CD4-positive, alpha-beta T cell treated with Interleukin-12 subunit alpha and Interleukin-12 subunit beta, for 1 hour (primary cell): ENCODE results near the gene POLR2B.
"Not testable (repeated sequence)": the region's sequence is repeated elsewhere in the genome, so short reads cannot be mapped to it uniquely, and the experiment has no call there.

ENCODE experiments used
- DNase-seq: peaks from one replicate; pipeline ENCODE4 v3.0.0-alpha.2; 2020

Gene POLR2B

DNA sequence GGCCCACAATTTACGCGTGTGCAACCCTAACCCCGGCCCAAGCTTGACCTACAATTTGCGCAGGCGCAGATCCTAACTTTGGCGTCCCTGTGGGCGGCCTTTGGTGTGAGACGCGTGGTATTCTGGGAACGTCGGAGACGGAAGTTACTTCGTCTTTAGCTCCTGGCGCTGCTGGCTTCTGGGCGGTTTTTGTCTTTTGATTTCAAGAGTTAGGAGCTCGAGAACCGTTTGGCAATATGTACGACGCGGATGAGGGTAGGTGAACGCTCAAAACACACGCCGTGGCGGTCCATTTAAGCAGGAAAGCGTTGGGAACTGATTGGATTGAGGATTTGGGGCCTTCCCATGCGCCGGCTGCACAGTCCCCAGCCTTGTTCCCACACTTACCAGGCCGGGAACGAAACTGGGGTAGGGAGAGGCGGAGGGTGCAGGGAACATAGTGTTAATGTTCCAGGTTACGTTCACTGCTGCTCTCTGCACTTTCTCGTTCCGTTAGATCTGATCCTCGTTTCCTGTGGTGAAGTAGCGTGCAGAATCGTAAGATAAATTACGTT is at the start of gene POLR2B:
POLR2B (plus strand) TSS at position 147 of the 554 bp plus-strand sequence; CDS start at position 237, 90 bp downstream.
- DNase-seq, result peak; percentile 89

DNA sequence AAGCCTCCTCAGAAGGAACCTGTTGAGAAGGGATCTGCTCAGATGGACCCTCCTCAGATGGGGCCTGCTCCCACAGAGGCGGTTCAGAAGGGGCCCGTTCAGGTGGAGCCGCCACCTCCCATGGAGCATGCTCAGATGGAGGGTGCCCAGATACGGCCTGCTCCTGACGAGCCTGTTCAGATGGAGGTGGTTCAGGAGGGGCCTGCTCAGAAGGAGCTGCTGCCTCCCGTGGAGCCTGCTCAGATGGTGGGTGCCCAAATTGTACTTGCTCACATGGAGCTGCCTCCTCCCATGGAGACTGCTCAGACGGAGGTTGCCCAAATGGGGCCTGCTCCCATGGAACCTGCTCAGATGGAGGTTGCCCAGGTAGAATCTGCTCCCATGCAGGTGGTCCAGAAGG is 48.1 kb upstream of the POLR2B start:
- DNase-seq, result no peak

DNA sequence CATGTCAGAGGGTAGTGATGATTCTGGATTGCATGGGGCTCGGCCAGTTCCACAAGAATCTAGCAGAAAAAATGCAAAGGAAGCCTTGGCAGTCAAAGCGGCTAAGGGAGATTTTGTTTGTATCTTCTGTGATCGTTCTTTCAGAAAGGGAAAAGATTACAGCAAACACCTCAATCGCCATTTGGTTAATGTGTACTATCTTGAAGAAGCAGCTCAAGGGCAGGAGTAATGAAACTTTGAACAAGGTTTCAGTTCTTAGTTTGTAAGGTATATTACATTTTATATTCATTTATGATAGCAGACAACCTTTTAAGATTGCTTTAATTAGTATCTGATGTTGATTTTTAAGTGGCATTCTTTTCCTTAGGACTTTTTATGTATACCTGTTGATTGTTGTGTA is 46.8 kb upstream of the POLR2B start:
- no peak for DNase-seq

DNA sequence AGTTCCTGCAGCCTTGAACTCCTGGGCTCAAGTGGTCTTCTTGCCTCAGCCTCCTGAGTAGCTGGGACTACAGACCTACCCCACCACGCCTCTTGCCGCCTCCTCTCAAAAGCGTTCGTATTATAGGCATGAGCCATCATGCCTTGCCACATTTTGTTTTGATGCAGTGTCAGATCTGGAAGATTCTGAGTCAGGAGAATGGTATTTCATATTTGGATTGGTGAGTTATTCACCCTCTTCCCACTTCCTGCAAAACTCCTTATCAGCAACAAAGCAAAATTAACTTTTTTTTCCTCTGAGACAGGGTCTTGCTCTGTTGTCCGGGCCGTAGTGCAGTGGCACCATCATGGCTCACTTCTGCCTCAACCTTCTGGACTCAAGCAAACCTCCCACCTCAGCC is 41.4 kb upstream of the POLR2B start:
- DNase-seq, result no peak

DNA sequence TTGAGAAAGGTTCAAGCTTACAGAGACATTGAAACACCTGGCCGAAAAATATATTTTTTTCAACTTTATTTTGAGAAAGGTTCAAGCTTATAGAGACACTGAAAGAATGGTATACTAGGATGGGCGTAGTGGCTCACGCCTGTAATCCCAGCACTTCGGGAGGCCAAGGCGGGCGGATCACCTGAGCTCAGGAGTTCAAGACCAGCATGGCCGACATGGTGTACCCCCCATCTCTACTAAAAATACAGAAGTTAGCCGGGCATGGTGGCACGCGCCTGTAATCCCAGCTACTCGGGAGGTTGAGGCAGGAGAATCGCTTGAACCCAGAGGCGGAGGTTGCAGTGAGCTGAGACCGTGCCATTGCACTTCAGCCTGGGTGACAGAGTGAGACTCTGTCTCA is 38.9 kb upstream of the POLR2B start:
- not testable (repeated sequence) for DNase-seq

DNA sequence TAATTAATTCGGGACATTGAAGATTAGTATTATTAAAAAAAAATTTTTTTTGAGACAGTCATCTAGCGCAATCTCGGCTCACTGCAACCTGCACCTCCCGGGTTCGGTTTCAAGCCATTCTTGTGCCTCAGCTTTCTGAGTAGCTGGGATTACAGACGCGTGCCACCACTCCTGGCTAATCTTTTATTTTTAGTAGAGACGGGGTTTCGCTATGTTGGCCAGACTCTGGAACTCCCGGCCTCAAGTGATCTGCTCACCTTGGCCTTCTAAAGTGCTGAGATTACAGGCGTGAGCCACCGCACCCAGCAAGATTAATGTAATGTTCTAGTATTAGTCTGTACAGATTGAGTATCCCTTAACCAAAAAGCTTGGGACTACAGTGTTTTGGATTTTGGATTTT is 38.3 kb upstream of the POLR2B start:
- no peak for DNase-seq

DNA sequence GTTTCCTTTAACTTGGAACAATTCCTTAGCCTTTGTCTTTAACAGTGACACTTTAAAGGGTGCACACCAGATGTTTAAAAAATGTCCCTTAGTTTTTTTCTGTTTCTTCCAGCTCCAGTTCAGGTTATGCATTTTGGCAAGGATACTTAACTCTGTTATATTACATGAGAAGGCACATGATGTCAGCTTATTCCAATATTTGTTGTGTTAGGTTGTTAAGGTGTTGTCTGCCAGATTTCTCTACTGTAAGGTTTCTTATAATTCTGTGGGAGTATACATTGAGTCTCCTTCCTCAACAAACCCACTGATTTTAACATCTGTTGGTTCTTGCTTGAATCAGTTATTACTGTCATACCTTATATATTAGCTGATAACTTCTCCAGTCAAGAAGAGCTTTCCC is 37.7 kb upstream of the POLR2B start:
- DNase-seq, result no peak

DNA sequence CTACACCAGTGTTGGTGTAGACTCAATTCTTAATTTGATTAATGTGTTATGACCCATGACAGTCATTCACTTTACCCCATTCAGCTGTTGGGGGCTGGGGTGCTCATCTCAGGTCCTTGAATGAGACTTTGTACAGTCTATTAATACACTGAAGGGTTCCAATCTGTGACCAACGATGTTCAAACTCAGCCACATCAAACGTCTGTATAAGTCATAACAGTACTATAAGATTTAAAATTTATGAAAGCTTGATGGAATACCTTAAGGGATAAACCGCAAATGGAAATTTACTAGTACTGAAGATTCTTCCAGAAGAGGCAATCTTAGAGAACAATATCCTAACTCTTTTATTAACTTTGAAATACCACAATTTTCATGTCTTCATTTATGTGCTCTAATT is 37.3 kb upstream of the POLR2B start:
- DNase-seq, result no peak

DNA sequence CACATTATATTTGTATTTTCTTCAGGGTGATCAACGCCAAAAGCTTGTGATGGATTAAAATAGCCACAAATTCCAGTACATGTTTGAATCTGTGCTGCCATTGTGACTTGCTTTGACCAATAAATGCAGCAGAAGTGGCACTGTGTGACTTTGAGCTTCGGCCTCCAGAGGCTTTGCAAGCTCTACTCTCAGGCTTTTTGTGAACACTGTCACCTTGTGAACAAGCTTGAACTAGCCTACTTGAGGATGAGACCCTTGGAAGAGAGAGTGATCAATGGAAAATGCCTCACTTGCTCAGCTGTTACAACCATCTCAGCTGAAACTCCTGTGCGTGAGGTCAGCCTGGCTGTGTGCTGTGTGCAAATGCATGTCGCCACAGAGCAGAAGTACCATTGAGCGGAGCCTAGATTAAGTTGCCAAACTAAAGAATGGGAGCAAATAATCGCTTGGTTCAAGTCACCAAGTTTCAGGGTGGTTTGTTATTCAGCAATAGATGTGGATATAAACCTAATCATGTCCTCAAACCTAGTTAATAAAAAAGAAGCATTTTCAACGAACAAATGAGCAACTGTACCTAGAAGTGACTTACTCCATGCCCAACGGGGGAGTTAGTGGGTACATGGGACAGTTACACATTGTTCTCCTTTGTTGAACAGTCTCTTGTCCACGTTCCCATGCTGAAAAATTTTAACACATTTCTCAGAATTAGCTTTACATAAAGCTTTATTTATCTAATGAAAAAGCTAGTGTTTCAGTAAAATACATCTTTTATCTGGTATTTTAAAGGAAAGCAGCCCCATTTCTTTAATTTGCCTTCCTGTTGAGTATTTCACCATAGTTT is 24.8 kb upstream of the POLR2B start:
- DNase-seq, result no peak

DNA sequence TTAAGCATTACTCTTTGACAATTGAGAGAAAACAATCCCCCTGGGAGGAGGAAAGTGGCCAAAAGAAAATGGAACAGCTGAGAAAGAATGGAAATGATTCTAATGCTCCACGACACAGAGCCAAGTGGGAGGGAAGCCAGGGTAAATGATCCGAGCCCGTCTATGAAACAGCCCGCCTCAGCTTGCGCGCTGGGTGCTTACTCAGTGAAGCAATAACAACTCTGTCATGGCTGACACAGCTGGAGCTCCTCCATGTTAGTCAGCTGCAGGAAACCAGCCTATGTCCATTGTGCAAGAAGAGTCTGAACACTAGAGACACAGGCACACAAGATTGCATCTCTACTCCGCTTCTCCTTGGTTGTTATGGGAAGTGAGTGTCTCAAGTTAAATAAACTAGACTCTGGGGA is 20.6 kb upstream of the POLR2B start:
- no peak for DNase-seq

DNA sequence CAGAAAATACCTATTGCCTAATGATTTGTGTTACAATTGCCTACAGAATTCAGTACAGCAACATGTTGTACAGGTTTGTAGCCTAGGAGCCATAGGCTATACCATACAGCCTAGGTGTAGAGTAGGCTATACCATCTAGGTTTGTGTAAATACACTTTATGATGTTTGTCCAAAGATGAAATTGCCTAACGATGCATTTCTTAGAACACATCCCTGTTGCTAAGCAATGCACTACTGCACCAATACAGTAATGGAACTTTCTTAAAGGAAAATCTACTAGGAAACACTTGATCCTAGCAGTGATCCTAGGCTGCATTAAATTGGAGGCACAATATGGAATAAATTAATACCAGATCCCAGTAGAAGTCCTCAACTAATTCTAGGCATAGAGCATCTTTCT is 19.6 kb upstream of the POLR2B start:
- DNase-seq, result no peak

DNA sequence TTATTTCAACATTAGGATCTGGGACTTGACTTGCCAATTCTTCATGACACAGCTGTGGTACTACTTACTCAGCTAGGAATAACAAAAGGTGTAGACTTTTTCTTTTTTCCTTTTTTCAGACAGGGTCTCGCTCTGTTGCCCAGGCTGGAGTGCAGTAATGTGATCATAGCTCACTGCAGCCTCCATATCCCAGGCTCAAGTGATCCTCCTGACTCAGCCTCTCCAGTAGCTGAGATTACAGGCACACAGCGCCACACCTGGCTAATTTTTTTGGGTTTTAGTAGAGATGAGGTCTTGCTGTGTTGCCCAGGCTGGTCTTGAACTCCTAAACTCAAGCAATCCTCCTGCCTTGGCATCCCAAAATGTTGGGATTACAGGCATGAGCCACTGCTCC is 17.6 kb upstream of the POLR2B start:
- no peak for DNase-seq

DNA sequence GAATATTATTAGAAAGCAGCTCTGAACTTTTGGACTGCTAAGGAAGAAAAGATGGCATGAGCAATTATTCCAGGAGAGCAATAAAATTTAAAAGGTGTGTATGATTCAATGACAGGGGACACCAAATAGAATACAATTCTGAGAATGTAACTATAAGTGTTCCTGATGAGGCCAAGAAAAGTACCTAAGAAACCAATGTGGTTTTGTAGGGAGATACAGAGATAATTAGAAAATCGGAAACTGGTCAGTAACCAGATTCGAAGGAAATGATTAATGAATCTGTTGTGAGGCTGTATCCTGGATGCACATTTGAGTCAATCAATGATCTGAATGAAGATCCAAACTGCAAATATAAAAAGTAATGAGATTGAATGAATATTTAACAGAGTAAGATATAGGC is 7.3 kb upstream of the POLR2B start:
- DNase-seq, result no peak

DNA sequence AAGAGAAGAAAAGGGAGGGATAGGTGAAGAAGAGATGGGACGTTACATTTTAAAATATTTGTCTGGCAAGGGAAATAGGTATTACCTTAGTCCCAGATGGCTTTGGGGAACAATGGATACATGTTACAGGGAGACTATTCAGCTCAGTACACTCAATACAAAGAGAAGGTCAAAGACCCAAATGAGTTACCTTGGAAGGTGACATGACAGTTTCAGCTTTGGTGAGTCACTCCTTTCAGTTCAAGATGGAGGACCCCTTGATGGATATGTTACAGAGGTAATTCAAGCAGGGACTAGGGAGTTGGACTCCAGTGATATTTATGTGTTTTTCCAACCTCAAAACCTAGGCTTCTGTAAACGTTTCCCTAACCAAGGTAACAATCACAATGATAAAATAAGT is 6.3 kb upstream of the POLR2B start:
- no peak for DNase-seq

DNA sequence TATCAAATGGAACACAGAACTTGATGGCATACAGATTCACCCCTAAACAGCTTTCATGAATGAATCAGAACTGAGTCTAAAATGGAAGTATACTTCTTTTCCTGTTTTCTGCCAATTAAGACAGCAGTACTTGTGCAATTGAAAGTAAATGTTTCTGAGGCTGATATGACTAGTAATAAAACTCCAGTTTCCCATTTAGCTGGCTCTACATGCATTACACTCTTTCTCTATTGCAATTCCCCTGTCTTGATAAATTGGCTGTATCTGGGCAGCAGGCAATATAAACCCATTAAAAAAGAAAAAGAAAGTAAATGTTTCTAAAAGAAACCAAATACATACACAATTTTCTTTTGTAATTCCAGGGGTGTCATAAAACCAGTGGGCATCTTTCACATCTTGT is 5.9 kb upstream of the POLR2B start:
- DNase-seq, result no peak

DNA sequence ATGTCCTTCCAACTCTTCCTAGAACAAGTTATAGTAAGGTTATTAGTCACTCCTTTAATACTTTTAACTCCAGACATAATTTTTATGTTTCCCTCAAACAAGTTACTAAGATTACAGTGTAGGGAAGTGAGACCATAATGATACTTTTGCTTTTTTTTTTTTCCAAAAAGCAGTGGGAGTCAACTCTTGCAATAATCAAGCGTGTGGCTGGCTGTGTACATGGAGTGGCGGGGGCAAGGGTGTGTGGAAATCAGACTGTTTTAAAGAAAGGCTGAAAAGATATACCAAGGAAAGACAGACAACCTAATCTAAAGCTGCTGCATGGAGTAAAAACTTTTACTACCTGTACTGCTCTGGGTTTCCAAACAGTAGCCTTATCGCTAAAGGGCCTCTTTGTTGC is 5.4 kb upstream of the POLR2B start:
- DNase-seq, result no peak

DNA sequence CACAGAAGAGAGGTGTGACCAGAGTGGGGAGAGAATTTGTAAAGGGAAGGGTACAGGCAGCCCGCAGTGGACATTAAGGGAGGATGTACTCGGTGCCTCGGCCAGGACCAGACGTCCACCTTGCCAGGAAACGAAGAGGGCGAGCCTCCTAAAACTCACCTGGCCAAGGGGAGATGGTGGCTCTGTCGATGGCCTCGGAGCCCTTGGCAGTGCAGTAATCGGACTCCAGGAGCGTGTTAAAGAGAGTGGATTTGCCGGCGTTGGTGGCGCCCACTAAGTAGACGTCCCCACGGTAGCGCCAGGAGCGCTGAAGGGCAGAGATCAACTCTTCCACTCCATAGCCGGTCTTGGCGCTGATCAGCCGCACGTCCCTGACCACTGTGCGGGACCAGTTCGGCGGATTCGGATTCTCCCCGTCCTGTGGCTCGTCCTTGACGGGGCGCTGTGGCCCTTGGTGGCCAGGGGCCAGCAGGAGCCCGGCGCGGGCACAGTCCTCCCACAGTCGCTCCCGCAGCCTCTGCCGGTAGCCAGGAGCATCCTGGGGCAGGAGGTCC is 2.3 kb upstream of the POLR2B start:
- DNase-seq, result no peak

DNA sequence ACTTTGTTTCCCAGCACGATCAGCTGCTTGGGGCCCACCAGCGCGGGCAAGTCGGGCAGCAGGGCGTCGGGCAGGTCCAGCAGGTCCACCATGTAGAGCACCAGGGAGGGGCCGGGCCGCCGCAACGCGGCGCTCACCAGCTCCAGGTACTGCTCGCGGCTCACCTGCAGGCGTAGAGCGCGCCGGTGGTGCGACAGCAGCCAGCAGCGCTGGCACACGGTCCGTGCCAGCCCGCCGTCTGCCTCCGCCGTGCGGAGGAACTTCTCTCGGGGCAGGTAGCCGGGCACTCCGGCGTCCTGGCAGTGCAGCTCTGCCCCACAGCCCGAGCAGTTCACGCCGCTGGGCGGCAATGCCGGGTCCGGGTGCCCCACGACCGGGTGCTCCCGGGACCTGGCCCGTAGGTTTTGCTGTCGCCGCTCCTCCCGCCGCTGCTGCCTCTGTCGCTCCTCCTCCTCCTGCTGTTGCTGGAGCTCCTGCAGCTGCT is 1.8 kb upstream of the POLR2B start:
- peak; percentile 54 for DNase-seq

DNA sequence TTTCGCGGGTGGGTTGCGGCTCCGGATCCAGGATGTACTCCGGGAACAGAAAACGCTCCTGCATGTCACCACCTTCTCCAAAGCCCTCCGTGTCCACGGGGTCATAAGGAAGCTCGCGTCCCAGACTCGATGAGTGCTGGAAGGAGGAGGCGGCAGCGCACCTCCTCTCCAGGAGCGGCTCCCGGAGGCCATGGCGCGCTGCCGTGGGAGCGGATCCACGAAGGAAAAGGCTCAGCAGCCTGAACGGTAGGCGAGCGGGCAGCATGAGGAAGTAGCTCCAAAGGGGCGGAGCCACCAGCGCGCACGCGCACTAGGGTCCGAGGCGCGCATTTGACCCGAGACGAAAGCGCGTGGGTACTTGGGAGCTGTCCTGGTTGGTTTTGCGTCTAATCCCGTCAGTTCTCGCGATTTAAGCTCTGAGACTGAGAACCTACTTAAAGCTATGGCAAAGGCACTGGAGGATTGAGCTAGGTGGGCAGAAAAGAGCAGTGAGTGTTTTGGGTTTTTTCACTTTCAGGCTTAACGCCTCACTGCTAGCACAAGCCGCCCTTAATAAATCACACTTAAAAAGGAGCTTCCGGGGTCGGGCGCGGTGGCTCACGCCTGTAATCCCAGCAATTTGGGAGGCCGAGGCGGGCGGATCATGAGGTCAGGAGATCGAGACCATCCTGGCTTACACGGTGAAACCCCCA is 1.2 kb upstream of the POLR2B start, which contains the start of gene NOA1:
NOA1 (minus strand) TSS at position 286 of the 692 bp plus-strand sequence; CDS start at position 265, 21 bp downstream.
- peak; percentile 99 for DNase-seq

DNA sequence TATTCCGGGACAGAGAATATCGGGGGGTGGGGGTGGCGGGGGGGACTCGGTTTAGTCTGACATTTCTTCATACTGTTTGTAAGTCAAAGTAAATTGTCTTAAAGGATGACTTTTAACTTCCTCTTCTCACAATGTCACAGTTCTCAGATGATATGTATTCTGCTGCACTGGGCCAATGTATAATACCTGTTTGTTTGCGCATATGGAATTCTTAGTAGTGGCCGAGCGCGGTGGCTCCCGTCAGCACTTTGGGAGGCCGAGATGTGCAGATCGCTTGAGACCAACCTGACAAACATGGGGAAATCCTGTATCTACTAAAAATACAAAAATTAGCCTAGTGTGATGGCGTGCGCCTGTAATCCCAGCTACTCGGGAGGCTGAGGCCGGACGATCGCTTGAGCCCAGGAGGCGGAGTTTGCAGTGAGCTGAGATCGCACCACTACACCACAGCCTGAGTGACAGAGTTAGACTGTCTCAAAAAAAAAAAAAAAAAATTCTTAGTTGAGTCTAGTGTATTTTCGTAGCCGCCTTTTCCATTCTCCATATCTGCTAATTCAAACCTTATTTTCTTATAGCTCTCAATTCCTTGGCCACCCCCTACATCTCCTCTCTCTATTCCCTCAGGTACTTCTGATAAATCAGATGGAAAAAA is 851 bp downstream of the POLR2B start:
- peak; percentile 51 for DNase-seq

DNA sequence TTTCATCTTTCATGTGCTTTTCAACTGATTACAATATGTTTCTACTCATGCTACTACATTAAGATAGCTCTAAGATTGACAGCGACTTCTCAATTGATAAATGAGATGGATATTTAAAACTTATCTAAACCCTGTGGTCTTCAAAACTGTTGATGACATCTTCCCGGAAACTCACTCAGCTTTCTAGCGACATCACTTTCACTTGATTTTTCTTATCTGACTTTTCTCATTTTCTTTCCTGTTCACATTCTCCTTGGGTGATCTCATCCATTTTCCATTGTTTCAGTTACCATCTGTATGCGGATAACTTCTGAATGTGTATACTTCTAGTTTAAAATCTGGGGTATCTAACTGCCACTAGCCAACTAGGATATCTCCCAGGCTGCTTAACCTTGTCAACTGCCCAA is 3.1 kb downstream of the POLR2B start:
- peak; percentile 5 for DNase-seq

DNA sequence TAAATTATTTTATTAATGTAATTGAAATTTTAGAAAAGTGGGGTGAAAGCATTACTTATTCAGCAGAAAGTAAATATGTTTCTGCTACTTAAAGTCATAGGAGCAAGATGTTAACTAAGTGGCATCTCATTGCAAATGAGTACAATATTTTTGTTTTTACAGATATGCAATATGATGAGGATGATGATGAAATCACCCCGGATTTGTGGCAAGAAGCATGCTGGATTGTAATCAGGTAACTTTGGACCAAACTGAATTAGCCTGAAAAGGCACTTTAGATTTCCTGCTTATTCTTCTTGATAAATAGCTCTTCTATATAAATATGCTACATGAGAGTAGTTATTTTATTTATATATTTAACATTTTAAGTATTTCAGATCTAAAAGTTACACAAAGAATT is 7.5 kb downstream of the POLR2B start:
- DNase-seq, result no peak

DNA sequence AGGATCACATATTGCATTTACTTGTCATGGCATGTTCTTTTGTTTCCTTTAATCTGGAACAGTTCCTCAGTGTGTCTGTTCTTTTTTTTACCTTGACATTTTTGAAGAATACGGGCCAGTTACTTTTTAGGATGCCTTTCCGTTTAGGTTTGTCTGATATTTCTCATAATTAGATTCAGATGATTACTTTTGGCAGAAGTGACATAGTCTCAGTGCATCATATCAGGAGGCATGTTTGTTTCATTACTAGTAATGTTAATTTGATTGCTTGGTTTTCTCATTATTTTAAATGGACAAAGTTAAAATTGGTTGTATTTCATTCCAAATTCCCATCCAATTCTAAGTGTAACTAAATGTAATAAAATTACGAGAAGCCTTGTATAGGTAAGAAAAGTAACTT is 8.3 kb downstream of the POLR2B start:
- DNase-seq, result no peak
